WERI-Rb-1 (cell line): ENCODE measurements around the gene GABRA6.
"Not testable (repeated sequence)": the region's sequence is repeated elsewhere in the genome, so short reads cannot be mapped to it uniquely, and the experiment has no call there.

Experiments
- DNase-seq: peaks from one replicate; pipeline ENCODE4 v3.0.0-alpha.2; 2020
- H3K27ac ChIP-seq: fragments of 250-450 bp; sonication (Bioruptor Pico); 2 replicates; pipeline ENCODE4 v1.5.1; 2020; ENCODE audit warnings: mild to moderate bottlenecking, moderate library complexity
- H3K27me3 ChIP-seq: fragments of 250-450 bp; sonication (Bioruptor Pico); 2 replicates; pipeline ENCODE4 v1.5.1; 2021; ENCODE audit warnings: mild to moderate bottlenecking, low read depth, moderate library complexity; ENCODE audit not compliant: insufficient read depth, severe bottlenecking
- H3K36me3 ChIP-seq: fragments of 250-450 bp; sonication (Bioruptor Pico); 2 replicates; pipeline ENCODE4 v1.5.1; 2020; ENCODE audit warnings: mild to moderate bottlenecking, moderate library complexity
- H3K4me3 ChIP-seq: 2 replicates; pipeline ENCODE4 v1.5.1; 2011; ENCODE audit warnings: low read depth, mild to moderate bottlenecking, control low read depth, low read length
- H3K9me3 ChIP-seq: fragments of 250-450 bp; sonication (Bioruptor Pico); 2 replicates; pipeline ENCODE4 v1.5.1; 2021; ENCODE audit warnings: mild to moderate bottlenecking, moderate library complexity; ENCODE audit not compliant: severe bottlenecking
- TF ChIP-seq, protein P1 (sequence below): IDR thresholded peaks from 2 replicates; pipeline ENCODE4 v1.5.1; 2011; ENCODE audit warnings: low read depth, mild to moderate bottlenecking, control low read depth, inconsistent platforms, low read length

GABRA6 gene

DNA sequence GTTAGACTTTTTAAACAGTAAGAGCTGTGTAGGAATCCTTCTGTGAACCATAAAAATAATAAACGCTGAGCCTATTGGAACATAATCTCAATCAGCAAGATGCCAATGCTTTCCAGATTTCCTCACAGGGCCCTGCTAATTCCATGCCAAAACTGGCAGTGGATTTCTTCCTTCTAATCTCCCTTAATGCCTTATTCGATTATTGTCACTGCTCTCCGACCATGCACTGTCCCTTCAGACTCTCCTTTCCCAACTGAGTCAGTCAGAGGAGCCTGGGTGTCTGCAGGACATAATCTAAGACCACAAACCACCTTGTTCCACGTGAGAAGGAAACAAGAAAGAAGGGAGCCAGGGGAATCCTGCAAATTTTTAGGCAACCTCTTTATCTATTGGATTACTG, at the start of gene GABRA6:
Gene GABRA6, plus strand, starts transcription at position 261 of the 400 bp plus-strand sequence. CDS start 269 bp downstream, outside the sequence.
- Histone ChIP-seq H3K36me3 (no peaks in the 10 kb centered on the region), H3K9me3 (peaks cover 4% of the 10 kb centered on the region), H3K4me3 (no peak within 1 kb of the TSS), H3K27ac (no peak within 1 kb of the TSS), H3K27me3 (peaks cover 24% of the 10 kb centered on the region)
- TF ChIP-seq, protein P1, sequence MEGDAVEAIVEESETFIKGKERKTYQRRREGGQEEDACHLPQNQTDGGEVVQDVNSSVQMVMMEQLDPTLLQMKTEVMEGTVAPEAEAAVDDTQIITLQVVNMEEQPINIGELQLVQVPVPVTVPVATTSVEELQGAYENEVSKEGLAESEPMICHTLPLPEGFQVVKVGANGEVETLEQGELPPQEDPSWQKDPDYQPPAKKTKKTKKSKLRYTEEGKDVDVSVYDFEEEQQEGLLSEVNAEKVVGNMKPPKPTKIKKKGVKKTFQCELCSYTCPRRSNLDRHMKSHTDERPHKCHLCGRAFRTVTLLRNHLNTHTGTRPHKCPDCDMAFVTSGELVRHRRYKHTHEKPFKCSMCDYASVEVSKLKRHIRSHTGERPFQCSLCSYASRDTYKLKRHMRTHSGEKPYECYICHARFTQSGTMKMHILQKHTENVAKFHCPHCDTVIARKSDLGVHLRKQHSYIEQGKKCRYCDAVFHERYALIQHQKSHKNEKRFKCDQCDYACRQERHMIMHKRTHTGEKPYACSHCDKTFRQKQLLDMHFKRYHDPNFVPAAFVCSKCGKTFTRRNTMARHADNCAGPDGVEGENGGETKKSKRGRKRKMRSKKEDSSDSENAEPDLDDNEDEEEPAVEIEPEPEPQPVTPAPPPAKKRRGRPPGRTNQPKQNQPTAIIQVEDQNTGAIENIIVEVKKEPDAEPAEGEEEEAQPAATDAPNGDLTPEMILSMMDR, result no peak
- DNase-seq, result no peak

DNA sequence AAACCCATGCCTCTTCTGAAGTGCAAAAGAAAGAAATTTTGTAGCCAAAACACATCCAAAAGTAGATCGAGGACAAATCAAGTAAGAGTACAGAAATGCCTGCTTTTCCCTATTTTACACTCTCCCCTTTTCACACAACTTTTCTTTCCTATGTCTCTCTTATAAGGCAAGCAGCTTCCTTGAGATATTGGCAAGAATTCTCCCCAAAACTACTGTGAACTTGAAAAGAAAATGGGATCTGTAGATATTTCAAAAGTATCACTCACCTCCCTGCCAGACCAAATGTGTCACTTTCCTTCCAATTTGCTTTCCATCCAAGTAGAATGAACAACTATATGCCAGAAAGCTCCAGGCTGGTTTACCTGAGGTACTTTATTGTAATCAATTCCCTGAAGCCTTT, 47.9 kb upstream of the GABRA6 start:
- Histone ChIP-seq H3K9me3 (no peaks in the 10 kb centered on the region), H3K36me3 (no peaks in the 10 kb centered on the region), H3K27ac (no peak overlapping the region), H3K27me3 (peaks cover 62% of the 10 kb centered on the region), H3K4me3 (no peak overlapping the region)
- no peak for DNase-seq
- TF ChIP-seq, protein P1, result no peak

DNA sequence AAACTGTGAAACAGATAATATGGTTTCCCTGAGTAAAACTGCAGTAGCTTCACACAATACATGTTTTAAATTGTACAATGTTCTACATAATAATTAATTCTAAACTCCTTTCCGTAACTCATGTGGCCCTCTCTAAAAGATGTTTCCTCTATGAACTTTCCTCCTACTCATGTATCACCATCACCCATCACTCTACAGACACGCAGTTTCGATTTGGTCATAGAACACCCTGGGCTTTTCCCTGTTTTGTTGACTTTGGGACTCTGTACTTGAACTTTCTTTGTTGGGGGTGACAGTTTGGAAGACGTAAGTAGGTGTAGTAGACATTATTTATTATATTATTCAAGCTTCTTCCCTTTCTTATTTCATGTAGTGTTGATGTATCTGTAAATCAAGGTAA, 44.1 kb upstream of the GABRA6 start:
- TF ChIP-seq, protein P1, result no peak
- Histone ChIP-seq H3K27me3 (peaks cover 47% of the 10 kb centered on the region), H3K27ac (no peak overlapping the region), H3K4me3 (no peak overlapping the region), H3K9me3 (no peaks in the 10 kb centered on the region), H3K36me3 (no peaks in the 10 kb centered on the region)
- no peak for DNase-seq

DNA sequence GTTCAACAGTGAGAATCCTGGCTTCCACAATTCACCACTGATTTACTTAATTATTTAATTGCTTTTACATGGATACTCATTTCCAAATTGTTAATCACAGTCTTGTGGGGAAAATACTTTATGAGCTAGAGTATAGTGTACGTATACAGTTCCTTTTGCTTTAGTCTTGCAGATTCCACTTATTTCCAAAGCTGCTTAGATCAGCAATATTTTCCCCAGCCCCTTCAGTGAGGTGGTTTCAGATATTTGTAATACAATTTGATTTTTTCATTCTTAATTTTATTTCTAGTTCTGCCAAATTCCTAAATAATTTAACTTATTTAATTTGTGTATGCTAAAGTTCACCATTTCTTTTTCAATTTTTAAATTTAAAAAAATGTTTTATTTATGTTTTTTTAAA, 40.3 kb upstream of the GABRA6 start:
- Histone ChIP-seq H3K4me3 (no peak overlapping the region), H3K27me3 (peaks cover 44% of the 10 kb centered on the region), H3K9me3 (no peaks in the 10 kb centered on the region), H3K27ac (no peak overlapping the region), H3K36me3 (no peaks in the 10 kb centered on the region)
- TF ChIP-seq, protein P1, result no peak
- no peak for DNase-seq

DNA sequence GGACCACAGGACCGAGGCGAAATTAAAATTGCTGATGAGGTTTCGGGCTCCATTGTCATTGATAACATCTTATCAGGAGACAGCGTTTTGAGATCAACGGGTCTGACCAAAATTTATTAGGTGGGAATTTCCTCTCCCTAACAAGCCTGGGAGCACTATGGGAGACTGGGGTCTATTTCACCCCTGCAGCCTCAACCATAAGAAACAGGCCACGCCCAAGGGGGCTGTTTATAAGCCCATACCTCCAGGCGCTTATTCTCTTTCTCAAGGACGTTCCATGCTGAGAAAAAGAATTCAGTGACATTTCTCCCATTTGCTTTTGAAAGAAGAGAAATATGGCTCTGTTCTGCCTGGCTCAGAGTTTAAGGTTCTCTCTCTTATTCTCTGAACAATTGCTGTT, 33.6 kb upstream of the GABRA6 start:
- H3K4me3 ChIP-seq, H3K9me3 ChIP-seq, H3K27ac ChIP-seq, H3K27me3 ChIP-seq, DNase-seq, H3K36me3 ChIP-seq: not testable (repeated sequence)

DNA sequence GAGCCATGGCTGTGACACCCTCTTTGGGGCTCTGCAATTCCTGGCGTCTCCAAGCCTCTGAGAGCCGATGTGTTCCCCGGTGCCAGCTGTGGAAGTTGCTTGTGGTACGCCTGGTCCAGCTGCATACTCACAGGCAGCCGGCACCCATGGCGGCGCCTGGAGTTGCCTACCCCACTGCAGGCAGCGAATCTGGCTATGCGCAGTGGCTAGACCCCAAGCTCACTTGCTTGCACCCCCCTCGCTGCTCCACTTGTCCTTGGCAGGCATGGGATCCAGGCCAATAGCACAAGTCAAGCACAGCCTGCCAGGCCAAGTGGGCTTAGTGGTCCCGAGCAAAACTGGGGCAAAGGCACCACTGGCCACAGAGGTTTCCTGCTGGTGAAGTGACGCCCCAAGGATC, 24.7 kb upstream of the GABRA6 start:
- H3K36me3 ChIP-seq, result no peaks in the 10 kb centered on the region
- TF ChIP-seq, protein P1, result no peak
- no peak overlapping the region for H3K27ac ChIP-seq
- no peak for DNase-seq
- no peak overlapping the region for H3K4me3 ChIP-seq
- peaks cover 21% of the 10 kb centered on the region for H3K27me3 ChIP-seq
- H3K9me3 ChIP-seq, result peaks cover 2% of the 10 kb centered on the region
